ENCODE data around the gene HINT1. TPM values are rescaled to one million over a fixed set of nuclear protein-coding genes. Genes with fewer than 3 reads are reported as not detected.

The HINT1 gene
- total RNA-seq, 1 experiment from 2014 or later = 197 TPM

- TF ChIP-seq SOX15 (CRISPR knock-in tag; IDR thresholded peaks at IDR 0.05) = no peak
- TF ChIP-seq IRF2 (CRISPR knock-in tag; IDR thresholded peaks at IDR 0.05; ENCODE audit: borderline replicate concordance, low read depth) = no peak
- TF ChIP-seq ELF4 (CRISPR knock-in tag; IDR thresholded peaks at IDR 0.05; ENCODE audit: low read depth) = no peak
- TF ChIP-seq E2F5 (CRISPR knock-in tag; IDR thresholded peaks at IDR 0.05) = no peak
- no peak for TF ChIP-seq NR1H2 (CRISPR knock-in tag; IDR thresholded peaks at IDR 0.05)
- 0 out of 2 replicates have a peak, but pooled peaks have one; percentile 59 for TF ChIP-seq MYBL2 (CRISPR knock-in tag; IDR thresholded peaks at IDR 0.05)
- TF ChIP-seq CREB1 (CRISPR knock-in tag; IDR thresholded peaks at IDR 0.05) = no peak
- TF ChIP-seq ZNF423 (CRISPR knock-in tag; IDR thresholded peaks at IDR 0.05) = no peak
- no peak for TF ChIP-seq CTCF (IDR thresholded peaks at IDR 0.05)
- TF ChIP-seq MAX (CRISPR knock-in tag; IDR thresholded peaks at IDR 0.05) = no peak; the same call in 1 of the 2 replicates
- TF ChIP-seq CBFB (CRISPR knock-in tag; IDR thresholded peaks at IDR 0.05; ENCODE audit: low read depth) = no peak
- TF ChIP-seq ZNF263 (CRISPR knock-in tag; IDR thresholded peaks at IDR 0.05; ENCODE audit: low read depth) = no peak
- TF ChIP-seq RELA (CRISPR knock-in tag; IDR thresholded peaks at IDR 0.05; ENCODE audit: borderline replicate concordance) = no peak
- no peak for TF ChIP-seq ZNF317 (CRISPR knock-in tag; IDR thresholded peaks at IDR 0.05; ENCODE audit: borderline replicate concordance, low read depth)
- TF ChIP-seq HMGXB4 (CRISPR knock-in tag; IDR thresholded peaks at IDR 0.05) = peak; percentile 85; the same call in 1 of the 2 replicates
- no peak for TF ChIP-seq E2F1 (CRISPR knock-in tag; IDR thresholded peaks at IDR 0.05)
- peak; percentile 26; the same call in 1 of the 2 replicates for TF ChIP-seq E2F4 (CRISPR knock-in tag; IDR thresholded peaks at IDR 0.05; ENCODE audit: borderline replicate concordance, low read depth)
- TF ChIP-seq CREM (CRISPR knock-in tag; IDR thresholded peaks at IDR 0.05) = no peak
- TF ChIP-seq TEAD4 (CRISPR knock-in tag; IDR thresholded peaks at IDR 0.05) = no peak
- TF ChIP-seq HMGA2 (CRISPR knock-in tag; IDR thresholded peaks at IDR 0.05) = no peak
- TF ChIP-seq FOXJ3 (CRISPR knock-in tag; IDR thresholded peaks at IDR 0.05; ENCODE audit: borderline replicate concordance) = no peak
- no peak for TF ChIP-seq ZBTB43 (CRISPR knock-in tag; IDR thresholded peaks at IDR 0.05)
- TF ChIP-seq AFF4 (CRISPR knock-in tag; IDR thresholded peaks at IDR 0.05; ENCODE audit: borderline replicate concordance) = no peak
- no peak for TF ChIP-seq ZNF138 (CRISPR knock-in tag; conservative IDR thresholded peaks at IDR 0.05)
- TF ChIP-seq FOXP4 (CRISPR knock-in tag; IDR thresholded peaks at IDR 0.05) = peak; percentile 52; the same call in 1 of the 2 replicates
Measured at GRCh38 chr5:131165119-131165727, at the start of gene HINT1 (continued).

Data from WTC11 (cell line).